Retinal pigment epithelial cell (primary cell): ENCODE measurements around the gene OGFR.
A peak's percentile ranks its signal among the peaks of the same experiment; 100 is the strongest.

Source experiments
- DNase-seq: peaks from one replicate; pipeline ENCODE4 v3.0.0-alpha.2; 2010; ENCODE audit warnings: low read depth
- H3K4me3 ChIP-seq: 2 replicates; pipeline ENCODE4 v1.5.1; 2011; ENCODE audit warnings: mild to moderate bottlenecking, low read length, control low read depth, moderate library complexity
- CTCF ChIP-seq: conservative IDR thresholded peaks from 2 replicates; pipeline ENCODE4 v1.5.1; 2011; ENCODE audit warnings: low read depth, low read length, control low read depth, inconsistent platforms

Gene OGFR

GRCh38 chr20:62838128-62838891 lies 33.7 kb downstream of the OGFR start:
- DNase-seq, result peak; percentile 87
- TF ChIP-seq CTCF, result no peak
- no peak overlapping the region for H3K4me3 ChIP-seq

DNA sequence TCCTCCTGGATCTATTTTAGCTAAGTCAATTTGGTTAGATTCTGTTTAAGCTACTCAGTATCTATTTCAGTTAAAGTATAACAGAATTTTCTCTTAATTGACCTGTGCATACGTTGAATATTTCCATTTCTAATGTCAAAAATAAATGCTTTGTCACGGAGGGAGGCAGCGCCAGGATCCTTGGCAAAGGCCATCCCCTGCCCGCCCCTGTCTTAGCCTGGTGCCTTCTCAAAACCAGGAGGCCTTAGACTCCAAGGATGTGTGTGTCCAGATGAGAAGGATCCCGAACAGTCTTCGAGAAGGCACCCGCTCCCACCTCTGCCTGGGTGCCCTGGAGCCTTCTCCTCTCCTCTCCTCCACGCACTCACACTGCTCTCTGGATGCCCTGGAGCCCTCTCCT lies 34.6 kb downstream of the OGFR start:
- no peak for DNase-seq
- no peak for TF ChIP-seq CTCF
- no peak overlapping the region for H3K4me3 ChIP-seq

- no peak overlapping the region for H3K4me3 ChIP-seq
- TF ChIP-seq CTCF, result no peak
- DNase-seq, result no peak
These were observed 35.2 kb downstream of the OGFR start for GRCh38 chr20:62839816-62840215.

DNA sequence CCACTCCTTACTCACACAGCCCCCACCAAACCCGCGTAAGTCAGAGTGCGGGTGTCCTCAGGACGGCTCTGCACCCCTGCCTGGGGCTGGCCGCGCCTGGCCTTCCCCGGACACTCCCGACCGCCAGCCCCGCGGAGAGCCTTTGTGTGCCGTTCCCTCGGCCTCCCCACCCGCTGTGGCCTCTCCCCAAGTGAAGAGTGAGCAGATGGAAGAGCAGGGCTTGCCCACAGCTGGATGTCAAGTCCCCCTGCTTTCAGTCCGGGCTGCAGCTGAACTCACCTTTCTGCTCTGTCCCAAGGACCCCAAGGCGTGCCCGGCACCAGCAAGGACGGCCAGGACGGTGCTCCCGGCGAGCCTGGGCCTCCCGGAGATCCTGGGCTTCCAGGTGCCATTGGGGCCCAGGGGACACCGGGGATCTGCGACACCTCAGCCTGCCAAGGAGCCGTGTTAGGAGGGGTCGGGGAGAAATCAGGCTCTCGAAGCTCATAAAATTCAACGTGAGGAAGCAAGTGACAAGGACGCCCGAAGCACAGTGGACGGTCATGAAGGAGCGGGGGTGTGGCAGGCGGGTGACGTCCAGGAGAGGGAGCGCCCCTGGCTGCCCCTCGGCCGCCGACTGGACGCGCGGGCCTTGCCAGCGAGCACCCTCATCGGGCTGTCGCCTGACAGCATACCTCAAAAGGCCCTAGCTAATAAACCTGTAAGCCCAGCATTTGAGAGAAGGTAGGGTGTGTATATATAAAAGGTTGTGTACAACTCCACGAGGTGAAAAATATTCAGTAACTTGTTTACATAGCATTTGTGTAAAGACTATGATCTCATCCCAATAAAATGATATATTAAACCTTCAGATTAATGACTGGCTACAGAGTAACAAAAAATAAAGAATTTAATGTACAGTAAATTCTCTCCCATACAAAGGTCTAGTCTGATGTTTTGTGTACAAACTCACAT lies 35.9 kb downstream of the OGFR start:
- DNase-seq, result no peak
- TF ChIP-seq CTCF, result no peak
- no peak overlapping the region for H3K4me3 ChIP-seq

DNA sequence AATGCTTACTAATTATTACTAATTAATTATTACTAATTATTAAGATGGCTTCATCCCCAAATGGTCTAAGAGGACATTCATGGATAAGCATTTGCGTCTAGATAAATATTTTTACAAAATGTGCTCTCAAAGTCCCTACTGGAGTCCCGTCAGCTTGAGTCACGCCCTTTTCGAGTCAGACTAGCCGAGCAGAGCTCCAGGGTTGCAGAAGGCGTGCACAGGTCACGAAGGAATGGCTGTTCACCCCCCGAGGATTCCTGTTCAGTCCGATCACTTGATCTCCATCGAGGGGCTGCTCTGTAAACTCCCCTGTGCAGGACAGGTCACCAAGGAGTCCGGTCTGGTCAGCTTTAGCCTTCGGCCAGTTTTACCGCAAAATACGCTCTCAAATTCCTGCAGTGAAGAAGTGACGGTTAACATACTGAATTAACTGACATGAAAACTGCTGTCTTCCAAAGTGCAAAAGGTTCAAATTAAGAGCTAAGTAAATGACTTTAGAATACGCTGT lies 37.1 kb downstream of the OGFR start:
- TF ChIP-seq CTCF, result no peak
- DNase-seq, result no peak
- no peak overlapping the region for H3K4me3 ChIP-seq

DNA sequence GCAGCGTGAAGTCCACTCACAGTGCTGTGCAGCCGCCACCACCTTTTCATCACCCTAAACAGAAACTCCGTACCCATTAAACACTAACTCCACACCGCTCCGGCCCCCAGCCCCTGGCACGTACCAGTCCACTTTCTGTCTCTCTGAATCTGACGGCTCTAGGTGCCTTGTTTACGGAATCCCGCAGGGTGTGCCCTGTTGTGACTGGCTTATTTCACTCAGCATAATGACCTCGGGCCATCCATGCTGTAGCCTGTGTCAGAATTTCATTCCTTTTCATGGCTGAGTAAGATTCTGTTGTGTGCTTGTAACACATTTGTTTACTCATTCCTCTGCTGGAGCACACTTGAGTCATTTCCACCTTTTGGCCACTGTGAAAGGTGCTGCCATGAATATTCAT lies 39.0 kb downstream of the OGFR start:
- DNase-seq, result no peak
- H3K4me3 ChIP-seq, result no peak overlapping the region
- TF ChIP-seq CTCF, result no peak
